GM19468 (cell line): Measurements from ENCODE around the gene BRMS1.
"Not testable (repeated sequence)": the region's sequence is repeated elsewhere in the genome, so short reads cannot be mapped to it uniquely, and the experiment has no call there.

Source experiments
- ATAC-seq: cut with Tn5 transposase; IDR thresholded peaks from one replicate; pipeline ENCODE4 v1.9.1; 2021; ENCODE audit warnings: mild to moderate bottlenecking, moderate library complexity, moderate number of reproducible peaks; ENCODE audit not compliant: unreplicated experiment; ENCODE audit errors: extremely low read depth

The BRMS1 gene, protein sequence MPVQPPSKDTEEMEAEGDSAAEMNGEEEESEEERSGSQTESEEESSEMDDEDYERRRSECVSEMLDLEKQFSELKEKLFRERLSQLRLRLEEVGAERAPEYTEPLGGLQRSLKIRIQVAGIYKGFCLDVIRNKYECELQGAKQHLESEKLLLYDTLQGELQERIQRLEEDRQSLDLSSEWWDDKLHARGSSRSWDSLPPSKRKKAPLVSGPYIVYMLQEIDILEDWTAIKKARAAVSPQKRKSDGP

GRCh38 chr11:66344550-66345315, at the start of gene BRMS1:
Gene BRMS1 (minus strand): TSS chr11:66345104. CDS start chr11:66342234, 2,870 bp downstream.
- peak; percentile 48 for ATAC-seq

- no peak for ATAC-seq
These were observed 49.0 kb upstream of the BRMS1 start for GRCh38 chr11:66393954-66394353.

DNA sequence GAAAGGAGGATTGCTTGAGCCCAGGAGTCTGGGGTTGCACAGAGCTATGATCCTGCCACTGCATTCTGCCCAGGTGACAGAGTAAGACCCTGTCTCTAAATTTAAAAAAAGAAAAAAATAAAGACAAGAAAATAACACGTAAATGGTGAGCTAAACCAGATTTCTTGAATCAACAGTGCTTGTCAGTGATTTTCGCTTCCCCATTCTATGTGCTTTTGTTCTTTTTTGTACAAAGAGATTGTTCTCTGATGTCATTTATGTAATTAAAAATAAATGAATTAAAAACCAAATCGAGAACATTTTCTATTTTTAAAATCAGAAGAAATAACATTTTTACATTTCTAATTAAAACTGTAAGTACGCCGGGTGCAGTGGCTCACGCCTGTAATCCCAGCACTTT, 46.4 kb upstream of the BRMS1 start:
- ATAC-seq, result no peak

GRCh38 chr11:66388780-66389386, 44.0 kb upstream of the BRMS1 start:
- ATAC-seq, result no peak

DNA sequence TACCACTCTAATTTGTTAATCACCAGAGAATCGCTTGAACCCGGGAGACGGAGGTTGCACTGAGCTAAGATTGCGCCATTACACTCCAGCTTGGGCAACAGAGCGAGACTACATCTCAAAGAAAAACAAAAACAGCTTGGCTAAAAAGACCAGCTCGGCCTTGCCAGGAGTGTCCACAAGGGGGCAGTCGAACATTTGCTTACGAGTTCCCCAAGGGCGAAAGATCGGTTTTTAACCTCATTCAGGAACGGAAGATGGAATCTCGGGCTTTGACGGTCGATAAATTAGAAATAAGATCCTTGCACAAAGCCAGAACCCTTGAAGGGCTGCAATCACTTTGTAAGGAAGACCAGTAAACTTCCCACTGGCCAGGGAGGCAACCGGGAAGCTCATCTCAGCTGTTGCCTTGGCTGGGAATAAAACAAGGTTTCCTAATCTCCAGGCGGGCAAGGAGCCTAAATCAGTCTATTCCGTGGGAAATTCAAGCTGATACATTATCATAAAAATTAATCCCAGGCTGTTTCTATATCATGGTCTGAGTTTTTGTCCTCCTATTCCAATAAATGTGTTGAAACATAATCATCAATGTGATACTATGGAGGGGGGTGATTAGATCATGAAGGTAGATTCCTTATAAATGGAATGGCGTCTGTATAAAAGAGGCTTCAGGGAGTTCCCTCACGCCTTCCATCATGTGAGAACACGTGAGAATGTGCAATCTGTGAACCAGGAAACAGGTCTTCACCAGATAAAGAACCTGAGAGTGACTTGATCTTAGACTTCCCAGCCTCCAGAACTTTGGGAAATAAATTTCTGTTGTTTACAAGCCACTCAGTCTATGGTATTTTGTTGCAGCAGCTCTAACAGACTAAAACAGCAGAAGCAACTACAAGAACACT, 41.5 kb upstream of the BRMS1 start:
- ATAC-seq, result no peak

DNA sequence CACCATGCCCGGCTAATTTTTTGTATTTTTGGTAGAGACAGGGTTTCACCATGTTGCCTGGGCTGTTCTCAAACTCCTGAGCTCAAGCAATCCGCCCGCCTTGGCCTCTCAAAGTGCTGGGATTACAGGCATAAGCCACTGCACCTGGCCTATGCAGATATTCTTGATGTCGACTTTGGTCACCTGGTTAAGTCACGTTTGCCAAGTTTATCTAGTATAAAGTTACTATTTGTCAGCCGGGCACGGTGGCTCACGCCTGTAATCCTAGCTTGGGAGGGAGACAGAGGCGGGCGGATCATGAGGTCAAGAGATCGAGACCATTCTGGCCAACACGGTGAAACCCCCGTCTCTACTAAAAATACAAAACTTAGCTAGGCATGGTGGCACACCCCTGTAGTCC, 39.4 kb upstream of the BRMS1 start:
- ATAC-seq, result not testable (repeated sequence)

- ATAC-seq, result not testable (repeated sequence)
These were observed 35.4 kb upstream of the BRMS1 start for GRCh38 chr11:66380264-66380663.

- ATAC-seq, result not testable (repeated sequence)
These were observed 28.9 kb upstream of the BRMS1 start for GRCh38 chr11:66373690-66374287.

DNA sequence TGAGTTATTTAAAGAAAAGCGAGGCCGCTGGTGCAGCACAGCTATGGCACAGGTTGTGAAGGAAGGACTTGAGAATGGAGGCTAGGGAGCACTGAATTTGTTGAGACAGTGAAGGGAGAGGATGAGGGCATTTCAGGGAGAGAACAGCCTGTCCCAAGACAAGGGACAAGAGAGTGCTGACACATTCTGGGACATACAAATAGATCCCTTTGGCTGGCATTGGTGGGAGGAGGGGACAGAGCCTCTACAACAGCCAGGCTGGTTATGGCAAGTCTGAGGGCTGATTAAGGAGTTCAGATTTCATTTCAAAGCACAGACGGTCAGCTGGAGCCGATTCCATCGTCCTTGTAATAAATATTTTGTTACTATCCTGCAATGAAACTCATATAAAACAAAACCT, 28.4 kb upstream of the BRMS1 start:
- ATAC-seq, result no peak

GRCh38 chr11:66371627-66372415, 26.9 kb upstream of the BRMS1 start, which contains the start of gene SLC29A2:
Gene SLC29A2 (minus strand): TSS chr11:66371760. CDS start chr11:66371591, 169 bp downstream.
- ATAC-seq, result no peak

- no peak for ATAC-seq
These were observed 24.4 kb upstream of the BRMS1 start for GRCh38 chr11:66369073-66369894.

DNA sequence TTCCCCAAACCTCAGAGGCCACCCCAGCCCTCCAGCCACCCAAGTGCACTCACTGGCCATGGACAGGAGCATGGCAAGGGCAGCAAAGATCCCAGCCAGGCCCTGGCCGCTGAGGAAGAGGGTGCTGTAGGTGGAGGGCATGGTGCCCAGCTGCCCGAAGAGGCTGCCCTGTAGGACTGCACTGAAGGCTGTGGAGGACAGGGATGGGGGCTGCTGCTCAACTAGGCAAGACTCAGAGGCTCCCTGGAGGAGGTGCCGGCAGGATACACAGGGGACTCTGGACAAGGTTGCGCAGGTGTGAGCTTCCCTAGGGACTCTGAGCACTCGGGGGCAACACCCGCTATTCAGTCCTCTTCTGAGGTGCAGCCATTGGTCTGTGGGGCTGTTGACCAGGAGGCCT, 23.6 kb upstream of the BRMS1 start:
- no peak for ATAC-seq

DNA sequence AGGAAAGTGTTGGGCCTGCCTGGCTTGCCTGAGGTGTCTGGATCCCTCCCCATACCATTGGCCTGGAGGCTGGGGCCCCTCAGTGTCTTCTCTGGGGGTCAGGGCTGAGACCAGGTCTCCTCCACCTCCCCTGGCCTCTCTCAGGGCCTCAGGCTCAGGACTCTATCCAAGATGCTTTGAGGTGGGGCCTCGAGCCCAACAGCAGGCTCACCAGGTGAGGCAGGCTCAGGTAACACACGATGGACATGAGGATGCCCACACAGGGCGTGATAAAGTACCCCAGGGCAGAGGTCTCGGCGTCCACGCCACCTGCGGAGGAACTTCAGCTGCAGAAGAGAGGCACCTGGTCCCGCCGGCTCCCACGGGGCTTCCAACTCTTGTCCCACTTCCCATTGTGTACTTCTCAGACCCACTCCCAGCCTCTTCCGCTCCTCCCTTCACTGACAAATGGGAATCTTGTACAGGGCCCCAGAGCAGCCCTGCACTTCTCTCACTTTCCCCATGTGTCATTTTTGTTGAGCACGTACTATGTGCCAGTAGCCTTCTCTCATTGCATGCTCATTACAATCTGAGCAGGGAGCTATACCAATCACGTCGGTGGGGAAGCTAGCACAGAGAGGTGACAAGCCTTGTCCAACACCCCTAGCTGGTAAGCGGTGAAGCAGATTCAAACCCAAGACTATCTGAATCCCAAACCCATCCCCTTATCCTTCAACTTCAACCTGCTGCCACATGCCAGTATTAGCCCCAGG, 22.8 kb upstream of the BRMS1 start:
- no peak for ATAC-seq

DNA sequence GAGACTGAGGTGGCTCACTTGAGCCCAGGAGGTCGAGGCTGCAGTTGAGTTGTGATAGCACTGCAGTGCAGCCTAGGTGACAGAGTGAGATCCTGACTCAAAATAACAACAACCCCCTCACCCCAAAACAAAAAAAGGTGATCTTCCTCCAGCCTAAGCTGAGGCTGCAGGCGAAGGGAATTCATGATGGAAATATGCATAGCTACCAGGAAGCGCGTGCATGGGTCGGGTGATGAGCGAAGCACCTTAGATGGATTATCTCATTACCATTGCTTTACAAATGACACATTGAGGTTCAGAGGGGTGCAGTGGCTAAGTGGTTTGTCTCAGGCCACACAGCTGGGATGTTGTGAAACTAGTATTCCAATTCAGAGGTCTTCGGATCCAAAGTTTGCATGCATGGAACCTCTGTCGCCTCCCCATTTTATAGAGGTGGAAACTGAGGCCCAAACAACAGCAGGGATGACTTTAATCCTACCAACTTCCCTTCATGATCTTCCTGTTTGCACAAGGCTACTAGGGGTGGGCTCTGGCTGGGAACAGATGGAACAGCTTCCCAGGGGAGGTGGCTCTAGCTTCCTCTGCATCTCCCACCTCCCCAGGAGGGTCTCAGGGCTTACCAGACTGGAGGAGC, 22.1 kb upstream of the BRMS1 start:
- no peak for ATAC-seq

DNA sequence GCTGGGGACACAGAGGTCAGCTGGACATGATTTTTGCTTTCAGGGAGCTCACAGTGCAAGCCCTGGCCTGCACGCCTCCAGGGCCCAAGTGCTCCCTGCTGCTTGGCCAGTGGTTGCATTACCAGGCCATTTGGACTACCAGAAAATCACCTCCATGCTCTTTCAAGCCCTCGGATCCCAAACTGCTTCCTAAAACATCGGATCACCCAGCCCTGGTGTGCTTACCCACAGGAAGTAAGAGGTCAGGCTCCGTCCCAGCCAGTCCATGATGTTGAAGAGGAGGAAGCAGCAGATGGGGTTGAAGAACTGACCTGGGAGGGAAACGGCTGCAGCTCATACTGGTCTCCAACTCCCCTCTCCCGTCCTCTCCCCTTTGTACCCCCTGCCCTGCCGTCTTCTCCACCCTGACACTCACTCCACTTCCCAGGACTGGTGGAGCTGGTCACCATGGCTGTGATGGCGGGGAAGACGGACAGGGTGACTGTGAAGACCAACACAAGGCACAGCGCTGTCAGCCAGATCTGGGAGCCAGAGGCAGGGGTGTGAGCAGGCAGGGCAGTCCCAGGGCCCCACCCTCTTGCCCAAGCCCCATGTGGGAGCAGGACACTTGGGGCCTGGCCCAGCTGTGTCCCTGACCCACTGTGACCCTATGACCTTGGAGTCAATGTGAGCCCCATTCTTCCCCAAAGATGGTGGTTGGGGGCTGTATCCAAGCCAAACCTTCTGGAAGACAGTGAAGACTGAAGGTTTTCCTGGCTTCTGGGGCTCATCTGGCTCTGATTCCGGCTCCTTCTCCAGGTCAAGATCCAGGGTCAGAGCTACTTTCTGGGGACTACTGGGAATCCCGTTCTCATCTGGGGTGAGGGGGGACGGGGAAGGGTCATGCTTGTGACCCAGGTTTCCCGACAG, 21.1 kb upstream of the BRMS1 start:
- ATAC-seq, result no peak

GRCh38 chr11:66365166-66365565, 20.3 kb upstream of the BRMS1 start:
- ATAC-seq, result no peak
